ENCODE data around the gene PHF21A. TPM values are rescaled to one million over a fixed set of nuclear protein-coding genes. Genes with fewer than 3 reads are reported as not detected.

Gene PHF21A
- total RNA-seq, 1 experiment from 2014 or later = 29.4 TPM

DNA sequence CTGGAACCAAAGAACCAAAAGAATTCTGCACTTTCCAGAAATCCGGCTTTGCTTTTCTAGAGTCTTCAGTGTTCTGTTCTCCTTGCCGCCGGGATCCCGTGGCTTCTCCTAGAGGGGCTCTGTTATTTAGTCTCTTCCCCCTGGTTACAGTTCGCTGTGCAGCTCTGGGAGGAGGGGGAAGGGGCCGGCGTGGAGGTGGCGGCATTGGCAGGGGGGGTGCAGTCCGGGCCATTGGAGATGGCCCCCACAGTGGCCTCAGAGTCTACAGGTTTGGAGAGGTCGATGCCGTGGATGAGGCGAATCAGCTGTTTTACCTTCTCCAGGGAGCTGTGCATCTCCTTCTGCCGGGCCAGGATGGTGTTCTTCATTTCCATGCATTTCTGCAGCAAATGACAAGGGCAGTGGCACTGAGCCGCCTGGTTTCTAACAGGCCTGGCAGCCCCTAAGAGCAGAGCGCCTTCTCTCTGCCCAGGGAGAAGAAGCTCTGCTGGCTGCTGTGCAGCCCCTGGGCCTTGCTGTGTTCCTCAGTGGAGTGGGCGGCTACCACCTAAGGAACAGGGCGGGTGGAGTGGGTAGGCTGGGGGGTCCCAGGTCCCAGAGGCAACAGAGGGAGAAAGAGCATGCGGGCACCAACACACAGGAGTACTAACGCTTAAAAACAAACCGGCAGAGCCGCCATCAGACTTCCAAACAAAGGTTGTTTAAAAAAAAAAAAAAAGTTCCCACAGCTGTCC is 187.2 kb downstream of the PHF21A start (continued):
- TF ChIP-seq CDX4 (CRISPR knock-in tag; IDR thresholded peaks at IDR 0.05; ENCODE audit: borderline replicate concordance) (no peak), ZBTB43 (CRISPR knock-in tag; IDR thresholded peaks at IDR 0.05) (no peak), USF2 (CRISPR knock-in tag; IDR thresholded peaks at IDR 0.05) (no peak), ARID4B (CRISPR knock-in tag; IDR thresholded peaks at IDR 0.05; ENCODE audit: borderline replicate concordance) (no peak), ZNF219 (CRISPR knock-in tag; IDR thresholded peaks at IDR 0.05; ENCODE audit: borderline replicate concordance) (no peak)
- TF ChIP-seq, protein P1, sequence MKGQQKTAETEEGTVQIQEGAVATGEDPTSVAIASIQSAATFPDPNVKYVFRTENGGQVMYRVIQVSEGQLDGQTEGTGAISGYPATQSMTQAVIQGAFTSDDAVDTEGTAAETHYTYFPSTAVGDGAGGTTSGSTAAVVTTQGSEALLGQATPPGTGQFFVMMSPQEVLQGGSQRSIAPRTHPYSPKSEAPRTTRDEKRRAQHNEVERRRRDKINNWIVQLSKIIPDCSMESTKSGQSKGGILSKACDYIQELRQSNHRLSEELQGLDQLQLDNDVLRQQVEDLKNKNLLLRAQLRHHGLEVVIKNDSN (CRISPR knock-in tag; IDR thresholded peaks at IDR 0.05) = no peak
- TF ChIP-seq, protein P2, sequence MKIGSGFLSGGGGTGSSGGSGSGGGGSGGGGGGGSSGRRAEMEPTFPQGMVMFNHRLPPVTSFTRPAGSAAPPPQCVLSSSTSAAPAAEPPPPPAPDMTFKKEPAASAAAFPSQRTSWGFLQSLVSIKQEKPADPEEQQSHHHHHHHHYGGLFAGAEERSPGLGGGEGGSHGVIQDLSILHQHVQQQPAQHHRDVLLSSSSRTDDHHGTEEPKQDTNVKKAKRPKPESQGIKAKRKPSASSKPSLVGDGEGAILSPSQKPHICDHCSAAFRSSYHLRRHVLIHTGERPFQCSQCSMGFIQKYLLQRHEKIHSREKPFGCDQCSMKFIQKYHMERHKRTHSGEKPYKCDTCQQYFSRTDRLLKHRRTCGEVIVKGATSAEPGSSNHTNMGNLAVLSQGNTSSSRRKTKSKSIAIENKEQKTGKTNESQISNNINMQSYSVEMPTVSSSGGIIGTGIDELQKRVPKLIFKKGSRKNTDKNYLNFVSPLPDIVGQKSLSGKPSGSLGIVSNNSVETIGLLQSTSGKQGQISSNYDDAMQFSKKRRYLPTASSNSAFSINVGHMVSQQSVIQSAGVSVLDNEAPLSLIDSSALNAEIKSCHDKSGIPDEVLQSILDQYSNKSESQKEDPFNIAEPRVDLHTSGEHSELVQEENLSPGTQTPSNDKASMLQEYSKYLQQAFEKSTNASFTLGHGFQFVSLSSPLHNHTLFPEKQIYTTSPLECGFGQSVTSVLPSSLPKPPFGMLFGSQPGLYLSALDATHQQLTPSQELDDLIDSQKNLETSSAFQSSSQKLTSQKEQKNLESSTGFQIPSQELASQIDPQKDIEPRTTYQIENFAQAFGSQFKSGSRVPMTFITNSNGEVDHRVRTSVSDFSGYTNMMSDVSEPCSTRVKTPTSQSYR (CRISPR knock-in tag; IDR thresholded peaks at IDR 0.05) = no peak

DNA sequence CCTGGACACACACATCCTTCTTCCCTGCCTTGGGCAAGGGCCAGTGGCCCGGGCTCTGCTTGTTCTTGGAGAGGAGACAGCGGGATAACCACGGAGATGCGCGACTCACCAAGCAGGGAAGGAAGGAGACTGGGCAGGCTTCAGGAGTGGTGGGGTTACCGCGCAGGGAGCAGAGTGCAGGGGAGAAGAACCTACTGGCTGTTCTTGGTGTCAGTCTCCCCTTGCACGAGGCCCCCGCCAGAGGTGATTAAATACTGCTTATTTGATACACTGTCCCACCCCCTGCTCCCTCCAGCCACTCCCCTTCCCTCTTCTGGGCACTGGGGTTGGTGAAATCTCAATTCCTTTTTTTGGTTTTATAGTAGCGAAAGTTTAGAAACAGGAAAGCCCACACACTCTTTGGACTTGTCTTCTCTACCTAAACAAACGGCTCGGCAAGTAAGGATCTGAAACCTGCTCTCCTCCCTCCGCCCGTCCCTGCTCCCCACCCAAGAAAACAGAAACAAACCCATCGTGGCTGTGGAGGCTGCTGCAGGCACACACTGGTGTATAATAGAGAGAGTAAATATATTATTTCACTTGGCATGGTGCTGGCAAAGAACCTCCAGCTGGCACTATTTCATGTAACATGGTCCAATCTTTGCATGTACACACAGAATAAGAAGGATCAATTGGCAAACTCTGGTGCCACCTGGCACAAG is 188.0 kb downstream of the PHF21A start:
- DNase-seq (ENCODE audit: low spot score) (no peak), ATAC-seq (no peak)
- TF ChIP-seq ZNF671 (CRISPR knock-in tag; IDR thresholded peaks at IDR 0.05) = no peak
- TF ChIP-seq TEAD4 (CRISPR knock-in tag; IDR thresholded peaks at IDR 0.05) = no peak
- TF ChIP-seq, protein P3, sequence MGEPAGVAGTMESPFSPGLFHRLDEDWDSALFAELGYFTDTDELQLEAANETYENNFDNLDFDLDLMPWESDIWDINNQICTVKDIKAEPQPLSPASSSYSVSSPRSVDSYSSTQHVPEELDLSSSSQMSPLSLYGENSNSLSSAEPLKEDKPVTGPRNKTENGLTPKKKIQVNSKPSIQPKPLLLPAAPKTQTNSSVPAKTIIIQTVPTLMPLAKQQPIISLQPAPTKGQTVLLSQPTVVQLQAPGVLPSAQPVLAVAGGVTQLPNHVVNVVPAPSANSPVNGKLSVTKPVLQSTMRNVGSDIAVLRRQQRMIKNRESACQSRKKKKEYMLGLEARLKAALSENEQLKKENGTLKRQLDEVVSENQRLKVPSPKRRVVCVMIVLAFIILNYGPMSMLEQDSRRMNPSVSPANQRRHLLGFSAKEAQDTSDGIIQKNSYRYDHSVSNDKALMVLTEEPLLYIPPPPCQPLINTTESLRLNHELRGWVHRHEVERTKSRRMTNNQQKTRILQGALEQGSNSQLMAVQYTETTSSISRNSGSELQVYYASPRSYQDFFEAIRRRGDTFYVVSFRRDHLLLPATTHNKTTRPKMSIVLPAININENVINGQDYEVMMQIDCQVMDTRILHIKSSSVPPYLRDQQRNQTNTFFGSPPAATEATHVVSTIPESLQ (CRISPR knock-in tag; IDR thresholded peaks at IDR 0.05) = no peak
- no peak for TF ChIP-seq RELA (CRISPR knock-in tag; IDR thresholded peaks at IDR 0.05; ENCODE audit: borderline replicate concordance)
- no peak for TF ChIP-seq HMGA2 (CRISPR knock-in tag; IDR thresholded peaks at IDR 0.05)
- H3K9me3 Mint-ChIP-seq = no peaks in the 10 kb centered on the region
- no peak overlapping the region for H3K4me3 Mint-ChIP-seq
- H3K36me3 Mint-ChIP-seq = peaks cover 17% of the 10 kb centered on the region
- H3K27ac Mint-ChIP-seq = no peak overlapping the region; the same call in 1 of the 2 replicates
- POLR2A ChIA-PET = no interaction called here
- H3K27me3 Mint-ChIP-seq (ENCODE audit: low read depth) = no peaks in the 10 kb centered on the region; the same call in 1 of the 2 replicates
- CTCF ChIA-PET = interaction anchor here (0.7 kb wide), 1 partner anchor 73 kb away, joined by 3 read pairs; no protein-coding TSS in a partner anchor
- peaks cover 6% of the 10 kb centered on the region for H3K4me1 Mint-ChIP-seq

All from WTC11 (cell line).